GM12891 (cell line): Measurements from ENCODE around the gene RGS5.

Experiments
- PAX5 ChIP-seq: IDR thresholded peaks from 2 replicates; pipeline ENCODE4 v1.6.1; 2011; ENCODE audit warnings: low read length, moderate library complexity, mild to moderate bottlenecking; ENCODE audit not compliant: insufficient read depth, severe bottlenecking
- POLR2A ChIP-seq: IDR thresholded peaks from 2 replicates; pipeline ENCODE4 v1.6.1; 2011; ENCODE audit warnings: low read depth, low read length, control low read depth
- POLR2AphosphoS5 ChIP-seq: IDR thresholded peaks from 2 replicates; pipeline ENCODE4 v1.6.1; 2011; ENCODE audit warnings: low read depth, low read length, control low read depth
- POU2F2 ChIP-seq: IDR thresholded peaks from 2 replicates; pipeline ENCODE4 v1.6.1; 2011; ENCODE audit warnings: low read depth, mild to moderate bottlenecking, control low read depth, low read length, moderate library complexity
- SPI1 ChIP-seq: IDR thresholded peaks from 2 replicates; pipeline ENCODE4 v1.6.1; 2011; ENCODE audit warnings: low read depth, low read length, control low read depth
- TAF1 ChIP-seq: IDR thresholded peaks from 2 replicates; pipeline ENCODE4 v1.6.1; 2011; ENCODE audit warnings: low read depth, low read length, control low read depth

DNA sequence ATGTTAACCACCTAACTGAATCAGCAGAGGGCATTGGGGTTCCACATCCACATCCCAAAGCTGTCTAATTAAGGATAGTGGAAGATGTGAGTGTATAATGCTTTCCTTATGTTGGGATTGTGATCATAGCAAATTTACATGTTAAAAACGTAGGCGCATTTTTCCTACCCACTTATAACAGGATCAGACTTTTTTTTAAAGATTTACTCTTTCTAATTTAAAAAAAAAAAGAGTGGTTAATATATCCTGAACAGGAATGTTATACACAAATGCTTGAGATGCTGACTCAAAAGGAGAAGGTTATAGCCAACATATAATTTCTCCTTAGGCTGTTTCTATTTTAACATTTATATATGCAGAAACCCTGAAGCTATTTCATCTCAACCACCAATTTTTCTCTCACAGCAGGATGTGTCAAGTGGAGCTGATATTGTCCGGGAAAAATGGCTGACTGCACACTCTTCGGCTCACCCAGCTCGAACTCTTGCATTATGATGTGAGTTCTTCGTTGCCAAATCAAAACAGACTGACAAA is 40.3 kb downstream of the RGS5 start:
- TF ChIP-seq POLR2AphosphoS5 (no peak), POLR2A (no peak), TAF1 (no peak), SPI1 (no peak), POU2F2 (no peak), PAX5 (no peak)
